ENCODE data around the gene RYR2.

DNA sequence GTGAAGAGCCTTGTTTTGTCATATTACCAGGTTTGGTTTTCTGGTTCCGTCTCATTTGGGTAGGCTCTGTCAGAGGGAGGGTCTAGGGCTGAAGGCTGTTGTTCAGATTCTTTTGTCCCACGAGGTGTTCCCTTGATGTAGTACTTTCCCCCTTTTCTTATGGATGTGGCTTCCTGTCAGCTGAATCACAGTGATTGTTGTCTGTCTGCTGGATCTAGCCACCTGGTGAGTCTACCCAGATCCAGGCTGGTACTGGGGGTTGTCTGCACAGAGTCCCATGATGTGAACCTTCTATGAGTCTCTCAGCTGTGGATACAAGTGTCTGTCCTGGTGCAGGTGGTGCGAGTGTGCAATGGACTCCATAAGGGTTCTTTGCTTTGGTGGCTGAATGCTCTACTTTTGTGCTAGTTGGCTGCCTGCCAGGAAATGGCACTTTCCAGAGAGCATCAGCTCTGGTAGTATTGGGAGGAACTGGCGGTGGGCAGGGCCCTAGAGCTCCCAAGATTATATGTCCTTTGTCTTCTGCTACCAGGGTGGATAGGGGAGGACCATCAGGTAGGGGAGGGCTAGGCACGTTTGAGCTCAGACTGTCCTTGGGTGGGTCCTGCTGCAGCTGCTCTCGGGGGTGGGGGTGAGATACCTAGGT lies 246.0 kb downstream of the RYR2 start:
- no peak for TF ChIP-seq EZH2 (IDR thresholded peaks at IDR 0.05; ENCODE audit: insufficient read depth, poor library complexity, severe bottlenecking)
- no peak for TF ChIP-seq EZH2phosphoT487 (IDR thresholded peaks at IDR 0.05; ENCODE audit: insufficient read depth, low read depth)
